Activated T-helper 1 cell treated with anti-CD3 and anti-CD28 coated beads, Interleukin-2, amount 50 U/mL, for 16 hours (primary cell): Measurements from ENCODE around the gene TANC1.
"Not testable (repeated sequence)": the region's sequence is repeated elsewhere in the genome, so short reads cannot be mapped to it uniquely, and the experiment has no call there.

ENCODE experiments used
- DNase-seq, 2 donors: peaks; one replicate each; pipeline ENCODE4 v3.0.0-alpha.2; 2020; ENCODE audit warnings: low read depth in 1 of 2, low spot score in 1 of 2

TANC1 gene

DNA sequence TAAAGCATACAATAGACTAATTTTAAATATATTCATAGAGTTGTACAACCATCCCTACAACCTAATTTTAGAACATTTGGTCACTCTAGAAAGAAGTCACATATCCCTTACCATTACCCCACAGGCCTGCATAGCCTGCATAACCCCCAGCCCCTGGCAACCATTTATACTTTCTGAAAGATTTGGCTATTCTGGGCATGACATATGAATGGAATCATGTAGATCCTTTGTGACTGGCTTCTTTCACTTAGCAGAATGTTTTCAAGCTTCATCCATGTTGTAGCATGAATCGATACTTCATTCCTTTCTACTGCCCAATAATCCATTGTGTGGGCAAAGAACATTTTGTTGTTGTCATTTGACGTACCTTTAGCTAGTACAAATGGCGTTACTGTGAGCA lies 166.5 kb downstream of the TANC1 start:
- no peak for DNase-seq

DNA sequence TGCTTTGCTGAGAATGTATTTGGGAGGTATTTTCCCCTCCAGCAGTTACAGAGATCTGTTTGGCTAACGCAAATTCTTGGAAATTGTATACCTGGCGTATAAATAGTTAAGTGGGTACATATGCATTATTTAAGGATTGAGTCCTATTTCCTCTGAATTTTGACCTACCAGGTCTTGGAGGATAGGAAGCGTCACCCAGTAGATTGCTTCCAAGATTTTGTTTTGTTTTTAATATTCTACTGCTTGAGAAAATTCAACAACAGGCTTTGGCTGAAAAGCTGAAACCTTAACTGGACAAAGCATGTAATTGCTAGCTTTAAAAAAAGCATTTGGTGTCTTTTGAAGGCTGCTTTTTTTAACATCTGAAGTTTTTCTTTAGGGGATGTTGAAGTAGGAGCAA lies 168.0 kb downstream of the TANC1 start:
- no peak for DNase-seq

DNA sequence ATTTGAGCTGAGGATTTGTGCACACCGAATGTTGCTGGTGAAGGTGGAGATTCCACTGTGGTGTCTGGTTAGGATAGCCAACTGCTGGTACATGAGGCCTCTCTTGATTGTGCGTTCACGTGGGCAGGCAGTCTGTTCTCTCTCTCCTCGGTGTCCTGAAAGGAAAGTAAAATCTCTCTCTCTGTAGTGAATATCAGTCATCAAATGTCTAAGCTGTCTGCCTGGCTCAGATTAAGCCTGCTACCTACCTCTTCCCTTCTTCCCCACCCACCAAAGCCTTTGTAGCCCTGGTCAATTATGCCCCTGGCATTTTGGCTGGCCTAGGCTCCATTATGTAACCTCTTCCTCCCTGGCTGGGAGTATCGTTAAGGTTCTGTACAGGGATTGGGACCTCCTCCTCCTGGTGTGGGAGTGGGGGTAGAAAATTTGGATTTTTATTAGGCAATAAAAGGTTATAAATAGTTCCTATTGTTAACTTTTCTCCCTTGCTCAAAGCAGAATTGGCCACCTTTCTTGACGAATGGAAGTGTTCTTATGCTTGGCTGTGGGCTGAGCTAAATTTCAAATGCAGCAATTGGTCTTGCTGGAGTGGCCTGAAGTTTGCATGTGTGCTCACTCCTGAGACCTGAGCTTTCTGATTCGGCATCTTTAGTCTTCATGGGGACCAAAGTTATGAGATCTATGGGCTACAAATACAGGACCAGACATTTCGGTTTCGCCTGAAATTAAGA lies 169.2 kb downstream of the TANC1 start:
- DNase-seq = no peak

DNA sequence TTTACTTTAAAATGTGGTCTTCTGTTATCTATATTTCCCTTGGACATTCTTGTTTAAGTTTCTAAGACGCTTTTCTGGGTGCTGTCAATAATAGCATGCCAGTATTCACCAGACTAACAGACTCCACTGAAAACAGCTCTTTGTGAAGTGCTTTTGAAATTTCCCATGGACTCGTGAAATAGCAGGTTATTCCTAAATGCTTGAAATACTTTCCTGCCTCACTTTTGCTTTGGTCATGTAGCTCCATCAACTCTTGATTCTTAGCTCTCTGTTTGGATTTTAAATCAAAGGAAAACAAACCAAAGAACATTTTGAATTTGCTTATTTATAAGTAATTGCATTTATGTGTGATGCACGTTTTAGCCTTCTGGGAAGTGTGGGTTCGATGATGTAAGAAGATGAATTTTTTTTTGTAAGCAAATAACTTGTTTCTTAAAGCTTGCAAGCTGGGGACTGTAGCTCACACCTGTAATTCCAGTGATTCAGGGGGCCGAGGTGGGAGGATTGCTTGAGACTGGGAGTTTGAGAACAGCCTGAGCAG lies 170.3 kb downstream of the TANC1 start:
- DNase-seq = no peak

DNA sequence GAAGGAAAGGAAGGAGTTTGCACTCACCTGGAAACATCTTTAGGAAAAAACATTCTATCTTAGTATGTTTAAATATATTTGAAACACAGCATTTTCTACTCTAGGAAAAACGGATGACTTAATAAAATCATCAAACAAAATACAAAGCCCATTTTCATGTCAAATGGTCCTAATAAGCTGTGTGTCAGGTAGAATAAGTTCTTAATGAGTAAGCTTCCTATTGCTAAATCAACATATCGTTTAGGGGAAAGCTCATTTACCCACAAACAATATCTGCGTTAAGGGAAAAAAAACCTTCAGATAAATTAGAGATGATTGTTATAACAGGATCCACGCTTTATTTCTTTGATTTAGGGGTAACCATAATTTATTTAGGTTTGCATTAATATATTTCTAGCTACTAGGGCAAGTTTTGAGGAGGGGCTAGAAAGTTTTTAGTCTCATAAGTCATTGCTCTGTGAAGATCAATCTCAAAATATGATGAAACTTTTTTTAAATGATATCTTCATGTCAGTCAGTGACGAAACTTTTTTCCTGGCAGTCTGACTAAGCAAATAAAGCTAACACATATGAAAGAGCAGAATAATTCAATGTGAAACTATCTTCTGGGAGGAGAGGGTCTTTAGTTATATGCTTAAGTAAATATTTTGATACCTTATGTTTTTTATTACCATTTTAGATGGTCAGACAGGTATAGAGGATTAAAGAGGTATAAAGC lies 170.9 kb downstream of the TANC1 start:
- DNase-seq = no peak

DNA sequence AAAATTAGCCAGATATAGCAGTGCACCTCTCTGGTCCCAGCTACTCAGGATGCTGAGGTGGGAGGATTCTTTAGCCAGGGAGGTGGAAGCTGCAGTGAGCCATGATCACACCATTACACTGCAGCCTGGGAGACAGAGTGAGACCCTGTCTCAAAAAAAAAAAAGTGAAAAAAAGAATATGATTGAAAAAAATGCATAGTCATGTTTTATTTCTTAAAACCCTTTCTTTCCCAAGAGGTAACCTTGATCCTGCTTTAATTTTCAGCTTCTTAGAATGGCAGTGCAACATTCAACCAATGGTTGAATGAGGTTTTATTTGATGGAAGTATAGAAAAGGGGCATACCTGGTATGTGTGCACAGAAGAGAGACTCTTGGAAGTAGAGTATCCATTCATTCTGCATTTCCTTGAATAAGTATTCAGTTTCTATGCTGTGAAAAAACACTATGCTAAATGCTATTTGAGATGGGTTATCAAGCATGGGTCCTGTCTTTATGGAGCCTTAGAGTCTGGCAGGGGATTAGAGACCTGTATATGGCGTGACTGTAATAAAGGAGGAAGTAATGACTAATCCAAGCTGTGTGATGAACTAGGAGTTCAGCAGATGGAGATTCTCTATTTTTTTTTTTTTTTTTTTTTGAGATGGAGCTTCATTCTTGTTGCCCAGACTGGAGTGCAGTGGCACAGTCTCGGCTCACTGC lies 171.8 kb downstream of the TANC1 start:
- no peak for DNase-seq

DNA sequence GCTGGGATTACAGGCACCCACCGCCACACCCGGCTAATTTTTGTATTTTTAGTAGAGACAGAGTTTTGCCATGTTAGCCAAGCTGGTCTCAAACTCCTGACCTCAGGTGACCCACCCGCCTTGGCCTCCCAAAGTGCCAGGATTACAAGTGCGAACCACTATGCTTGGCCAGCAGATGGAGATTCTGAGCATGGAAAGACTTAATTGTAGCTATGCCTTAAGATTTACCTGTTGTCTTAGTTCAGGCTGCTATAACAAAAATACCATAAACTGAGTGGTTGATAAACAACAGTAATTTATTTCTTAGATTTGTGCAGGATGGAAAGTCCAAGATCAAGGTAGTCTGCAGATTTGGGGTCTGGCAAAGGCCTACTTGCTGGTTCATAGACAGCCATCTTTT lies 172.4 kb downstream of the TANC1 start:
- not testable (repeated sequence) for DNase-seq

DNA sequence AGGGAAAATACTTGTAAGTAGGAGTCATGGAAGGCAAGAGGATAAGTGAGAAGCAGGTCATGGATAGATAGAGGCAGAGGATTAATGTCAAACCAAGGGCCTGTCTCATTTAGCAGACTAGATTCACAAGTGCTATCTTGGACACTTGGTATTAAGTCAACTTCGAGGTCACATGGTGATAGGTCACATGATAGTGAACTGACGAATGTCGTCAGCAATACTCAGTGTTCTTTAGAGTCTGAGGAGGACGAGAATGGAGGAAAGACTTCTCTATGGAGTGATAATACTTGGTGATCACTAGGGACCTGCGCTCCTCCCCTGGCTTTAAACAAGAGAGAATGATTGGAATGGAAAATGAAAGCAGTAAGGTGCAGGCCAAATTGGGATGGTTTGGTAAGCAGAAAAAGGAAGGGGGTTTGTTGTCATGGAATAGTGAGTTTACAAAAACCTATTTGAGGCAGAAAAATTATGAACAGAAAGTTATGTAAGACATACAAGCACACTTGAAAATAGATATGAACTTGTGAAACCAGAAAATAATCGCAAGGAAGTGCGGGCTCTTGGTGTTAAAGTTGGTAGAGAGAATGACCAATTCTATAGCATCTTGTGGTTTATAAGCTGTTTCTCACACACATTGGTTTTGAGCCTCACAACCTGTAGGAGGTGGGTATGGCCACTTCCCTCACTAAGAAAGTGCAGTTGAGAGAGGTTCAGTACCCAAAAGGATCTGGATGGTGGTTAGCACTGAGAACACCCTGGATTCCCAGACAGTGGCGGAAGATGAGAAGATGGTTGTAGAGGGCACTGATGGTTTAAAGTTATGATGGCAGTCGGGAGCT lies 176.6 kb downstream of the TANC1 start:
- no peak for DNase-seq

DNA sequence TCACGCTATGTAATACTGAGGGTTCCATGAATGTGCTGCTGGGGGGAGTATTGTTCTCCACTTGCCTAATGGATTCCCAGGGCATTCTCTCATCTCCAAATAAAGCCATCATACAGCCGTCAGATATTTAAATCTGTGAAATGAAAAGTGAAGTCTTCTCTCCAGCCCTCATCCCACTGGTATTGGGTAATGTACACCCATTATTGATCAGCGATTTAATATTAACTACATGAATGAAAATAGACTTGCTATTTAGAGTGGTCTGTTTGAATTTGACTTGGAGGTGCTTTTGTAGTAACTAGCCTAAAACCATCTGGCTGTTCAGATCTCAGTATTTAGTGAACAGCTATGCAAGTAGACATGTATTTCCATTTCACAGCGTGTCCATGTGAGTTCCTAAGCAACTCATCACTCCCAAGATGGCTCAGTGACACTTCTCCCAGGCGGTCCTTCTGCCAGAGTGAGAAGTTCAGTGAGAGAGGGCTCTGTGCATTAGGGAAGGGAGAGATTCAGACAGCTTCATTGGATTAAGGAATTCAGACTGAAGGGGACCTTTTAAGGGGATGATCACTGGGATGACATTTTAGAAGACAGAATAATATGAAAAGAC lies 177.4 kb downstream of the TANC1 start:
- no peak for DNase-seq

DNA sequence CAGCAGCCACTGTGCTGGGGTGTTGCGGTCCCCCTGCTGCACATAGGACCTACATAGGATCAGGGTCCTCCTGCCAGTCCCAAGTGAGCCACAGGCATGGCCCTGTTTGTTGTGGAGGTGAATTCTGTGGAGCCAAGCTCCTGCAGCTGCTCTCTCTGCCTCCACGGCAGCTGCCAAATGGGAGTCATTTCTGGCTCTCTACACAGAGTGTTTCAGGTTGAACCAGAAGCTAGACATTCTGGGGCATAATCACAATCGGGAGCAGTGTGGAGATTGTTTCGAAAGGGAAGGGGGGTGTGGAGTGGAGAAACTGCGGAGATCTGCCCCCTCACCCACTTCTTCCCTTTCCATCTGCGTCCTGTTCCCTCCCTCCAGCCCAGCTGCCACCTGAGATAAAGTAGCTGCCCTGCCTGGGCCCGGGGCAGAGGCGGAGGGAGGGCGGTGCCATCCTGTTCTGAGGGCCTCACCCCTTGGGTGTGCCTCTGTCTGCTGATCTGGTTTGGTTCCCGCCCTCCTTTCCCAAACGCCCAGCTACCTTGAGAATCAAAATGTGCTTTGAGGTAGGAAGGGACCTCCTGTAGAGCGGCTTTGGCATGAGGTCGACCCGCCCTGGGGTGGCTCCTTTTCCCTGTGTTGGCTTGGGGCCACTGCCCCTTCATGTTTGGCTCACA lies 178.7 kb downstream of the TANC1 start:
- no peak for DNase-seq

DNA sequence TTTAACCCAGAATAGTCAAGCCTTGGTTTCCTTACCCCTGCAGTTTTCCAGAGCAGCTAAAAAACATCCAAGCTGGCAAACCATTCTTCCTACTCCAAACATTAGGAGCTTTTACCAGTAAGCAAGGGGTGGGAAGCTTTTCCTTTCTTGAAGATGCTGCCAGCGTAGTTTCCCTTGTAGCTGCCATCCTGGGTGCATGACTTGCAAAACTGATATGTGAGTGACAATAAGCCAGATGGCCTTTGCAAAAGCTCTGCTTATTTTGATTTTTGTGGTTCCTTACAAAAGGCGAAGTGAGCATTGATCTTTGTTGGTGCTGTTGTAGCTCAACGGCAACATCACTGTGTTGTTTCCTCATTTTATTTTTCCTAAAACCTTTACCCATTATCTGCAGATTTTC lies 179.2 kb downstream of the TANC1 start:
- no peak for DNase-seq

DNA sequence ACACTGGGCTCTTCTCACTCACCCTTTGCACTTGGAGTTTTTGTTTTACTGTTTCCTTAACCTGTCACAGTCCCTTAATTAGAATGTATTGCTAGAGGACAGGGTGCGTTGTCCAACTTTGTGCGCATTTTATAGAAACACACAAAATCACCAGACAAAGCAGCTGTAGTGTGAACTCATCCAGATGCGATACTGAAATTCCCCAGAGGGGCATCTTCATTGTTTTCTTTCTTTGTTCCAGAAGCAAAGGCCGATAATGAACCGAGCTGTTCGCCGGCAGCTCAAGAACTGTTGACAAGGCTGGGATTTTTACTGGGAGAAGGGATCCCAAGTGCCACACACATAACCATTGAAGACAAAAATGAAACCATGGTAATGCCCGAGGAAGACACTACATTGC lies 180.5 kb downstream of the TANC1 start:
- DNase-seq = no peak

DNA sequence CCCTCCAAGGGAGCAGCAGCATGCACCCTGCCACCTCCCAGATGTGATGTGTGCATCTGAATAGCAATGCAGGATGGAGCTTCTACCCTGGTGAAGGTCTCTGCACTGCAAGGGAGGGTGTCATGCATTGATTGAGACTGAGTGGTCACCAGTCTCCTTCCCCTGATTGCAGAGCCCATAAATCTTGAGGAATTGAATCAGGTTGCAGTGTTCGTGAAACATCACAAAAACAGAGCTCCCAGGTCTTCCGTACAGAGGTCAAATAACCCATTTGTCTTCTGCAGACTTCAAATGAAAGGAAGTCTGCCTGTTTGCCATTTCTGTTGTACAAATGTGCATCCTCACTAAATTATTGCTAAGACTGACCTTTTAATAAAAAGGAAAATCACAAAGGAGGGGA lies 181.3 kb downstream of the TANC1 start:
- DNase-seq = no peak

DNA sequence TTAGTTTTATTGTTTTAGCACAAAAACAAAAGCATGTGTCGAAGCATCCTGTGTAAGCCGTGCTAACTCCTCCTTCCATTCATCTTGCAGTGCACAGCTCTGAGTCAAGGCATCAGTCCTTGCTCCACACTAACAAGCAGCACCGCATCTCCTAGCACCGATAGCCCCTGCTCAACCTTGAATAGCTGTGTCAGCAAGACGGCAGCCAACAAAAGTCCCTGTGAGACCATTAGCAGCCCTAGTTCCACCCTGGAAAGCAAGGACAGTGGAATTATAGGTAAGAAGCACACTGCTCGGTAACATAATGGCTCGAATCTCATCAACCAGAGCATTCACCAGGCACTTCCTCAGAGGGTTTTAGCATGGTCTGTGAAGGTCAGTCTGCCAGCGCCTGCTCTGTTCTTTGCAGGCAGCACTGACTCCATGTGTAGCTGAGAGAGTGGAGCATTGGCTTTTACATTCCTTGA lies 181.9 kb downstream of the TANC1 start:
- no peak for DNase-seq

DNA sequence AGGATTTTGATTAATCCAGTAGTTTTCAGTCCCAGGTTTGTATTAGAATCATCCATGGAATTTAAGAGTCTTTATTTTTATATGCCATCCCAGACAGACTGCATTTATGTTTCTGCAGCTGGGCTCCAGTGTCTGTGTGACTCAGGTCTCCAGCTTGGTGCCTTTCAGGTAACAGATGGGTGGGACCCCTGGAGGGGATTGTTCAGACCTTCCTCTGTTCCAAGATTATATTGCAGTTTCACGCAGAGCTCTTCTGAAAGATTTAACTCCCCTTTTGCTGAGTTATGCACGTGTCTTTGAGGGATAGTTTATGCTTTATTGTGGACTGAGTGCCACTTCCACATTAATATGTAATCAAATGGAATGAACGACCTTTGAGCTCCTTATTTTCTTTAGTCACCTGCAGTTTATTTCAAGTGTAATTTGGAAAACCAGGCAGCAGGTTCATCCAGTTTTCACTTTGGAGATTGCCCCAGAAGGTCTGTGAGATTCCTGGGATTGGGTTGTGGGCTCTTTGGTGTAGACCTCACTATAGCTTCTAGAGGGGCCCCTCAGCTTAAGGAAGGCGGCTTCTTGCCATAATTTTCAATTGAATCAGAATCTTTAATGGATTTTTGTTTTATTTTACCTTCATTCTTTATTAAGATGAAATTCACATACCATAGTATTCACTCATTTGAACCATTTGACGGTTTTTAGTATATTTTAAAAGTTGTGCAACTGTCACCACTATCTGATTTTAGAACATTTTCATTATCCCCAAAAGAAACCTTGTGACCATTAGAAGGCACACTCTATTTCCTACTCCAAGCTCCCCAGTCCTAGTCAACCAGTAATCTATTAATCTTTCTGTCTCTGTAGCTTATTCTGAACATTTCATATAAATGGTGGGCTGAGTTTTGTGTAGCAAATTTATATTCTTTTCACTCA lies 183.0 kb downstream of the TANC1 start:
- DNase-seq = no peak

DNA sequence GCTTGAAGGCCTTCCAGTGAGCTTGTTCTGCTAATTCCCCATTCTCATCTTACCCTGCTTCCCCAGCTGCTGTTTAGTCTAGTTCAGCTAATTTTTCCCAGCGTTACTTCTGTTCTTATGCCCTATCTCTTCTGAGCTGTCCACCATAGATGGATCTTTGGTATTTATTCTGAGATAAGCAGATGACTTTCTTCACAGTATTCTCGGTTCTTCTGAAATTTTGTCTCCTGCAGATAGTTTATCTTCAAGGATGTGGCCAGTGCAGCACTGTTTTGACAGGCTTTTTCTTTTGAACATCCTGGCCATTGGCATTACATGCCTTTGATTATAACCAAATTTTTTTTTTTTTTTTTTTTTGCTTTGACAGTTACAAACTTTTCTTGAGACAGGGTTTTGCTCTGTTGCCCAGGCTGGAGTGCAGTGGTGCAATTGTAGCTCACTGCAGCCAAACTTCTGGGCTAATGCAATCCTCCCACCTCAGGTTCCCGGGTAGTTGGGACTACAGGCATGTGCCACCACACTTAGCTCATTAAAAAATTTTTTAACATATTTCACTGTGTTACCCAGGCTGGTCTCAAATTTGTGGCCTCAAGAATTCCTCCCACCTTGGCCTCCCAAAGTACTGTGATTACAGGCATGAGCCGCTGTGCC lies 183.8 kb downstream of the TANC1 start:
- DNase-seq = no peak

DNA sequence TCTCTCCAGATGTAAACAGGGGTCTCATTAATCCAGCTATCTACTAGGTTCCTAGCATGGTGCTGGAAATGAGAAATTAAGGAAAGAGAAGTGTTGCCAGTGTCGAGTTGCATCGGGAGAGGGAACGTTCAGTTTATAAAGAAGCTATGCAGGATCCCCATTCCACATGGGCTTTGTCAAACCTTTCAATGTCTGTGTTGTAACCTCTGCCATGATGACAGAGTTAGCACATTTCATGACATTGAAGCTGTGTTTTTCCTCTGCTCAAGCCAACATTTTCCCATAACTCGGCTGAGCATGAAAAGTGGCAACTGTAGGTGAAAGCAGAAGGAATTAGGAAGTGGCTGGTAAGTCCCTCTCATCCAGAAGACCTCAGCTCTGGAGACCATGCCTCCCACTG lies 184.6 kb downstream of the TANC1 start:
- DNase-seq = no peak

DNA sequence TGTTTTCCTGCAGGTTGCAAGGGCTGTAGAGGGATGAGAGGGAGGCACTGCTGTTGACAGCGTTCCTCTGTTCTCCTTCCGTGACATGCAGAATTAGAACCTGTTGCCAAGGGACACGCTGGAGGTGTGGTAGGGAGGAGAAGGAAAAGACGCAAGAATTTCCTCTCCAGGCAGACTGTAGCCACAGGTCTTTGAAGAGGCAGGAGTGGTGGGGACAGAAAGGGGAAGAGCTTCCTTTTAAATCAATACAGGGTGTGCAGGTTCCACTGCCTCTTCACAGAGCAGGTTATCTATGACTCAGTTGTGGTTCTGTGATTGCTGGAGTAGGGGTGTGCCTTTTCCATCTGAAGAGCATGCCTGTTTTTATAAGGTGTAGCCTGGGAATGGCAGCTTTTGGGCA lies 185.0 kb downstream of the TANC1 start:
- DNase-seq = no peak
